Fibroblast of lung (primary cell): ENCODE results near the gene PDZD2.

Source experiments
- EZH2 ChIP-seq: IDR thresholded peaks from 2 replicates; pipeline ENCODE4 v1.5.1; 2012; ENCODE audit warnings: low read length, control low read depth, mild to moderate bottlenecking; ENCODE audit errors: missing control alignments
- TF ChIP-seq, protein P1 (sequence below), 2 donors: IDR thresholded peaks in 1 of 2; conservative IDR thresholded peaks in 1 of 2; 1 replicate in 1 of 2; 2 replicates in 1 of 2; pipeline ENCODE4 v1.5.1; 2011 to 2012; ENCODE audit warnings: low read length in 2 of 2, control low read depth in 1 of 2, inconsistent platforms in 1 of 2, low read depth in 1 of 2, mild to moderate bottlenecking in 1 of 2

DNA sequence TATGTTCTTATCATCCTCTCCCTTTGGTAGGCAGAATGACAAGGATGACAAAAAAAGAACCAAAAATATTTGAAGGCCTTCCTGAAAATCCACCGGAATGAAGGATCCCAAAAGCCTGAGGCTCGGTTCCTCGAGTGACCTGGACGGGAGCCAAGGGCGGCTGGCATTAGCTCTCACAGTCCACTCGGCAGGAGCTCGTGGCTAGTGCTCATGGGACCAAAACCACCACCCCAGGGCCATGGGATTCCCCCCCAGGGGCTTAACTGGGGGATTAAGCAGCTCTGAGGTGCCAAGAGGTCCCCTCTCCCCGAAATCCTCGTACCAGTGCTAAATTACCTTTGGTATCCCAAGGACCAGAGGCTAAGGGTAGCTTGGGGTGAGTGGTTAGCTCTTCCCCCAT is 586 bp upstream of the PDZD2 start:
- TF ChIP-seq EZH2: no peak
- TF ChIP-seq, protein P1, sequence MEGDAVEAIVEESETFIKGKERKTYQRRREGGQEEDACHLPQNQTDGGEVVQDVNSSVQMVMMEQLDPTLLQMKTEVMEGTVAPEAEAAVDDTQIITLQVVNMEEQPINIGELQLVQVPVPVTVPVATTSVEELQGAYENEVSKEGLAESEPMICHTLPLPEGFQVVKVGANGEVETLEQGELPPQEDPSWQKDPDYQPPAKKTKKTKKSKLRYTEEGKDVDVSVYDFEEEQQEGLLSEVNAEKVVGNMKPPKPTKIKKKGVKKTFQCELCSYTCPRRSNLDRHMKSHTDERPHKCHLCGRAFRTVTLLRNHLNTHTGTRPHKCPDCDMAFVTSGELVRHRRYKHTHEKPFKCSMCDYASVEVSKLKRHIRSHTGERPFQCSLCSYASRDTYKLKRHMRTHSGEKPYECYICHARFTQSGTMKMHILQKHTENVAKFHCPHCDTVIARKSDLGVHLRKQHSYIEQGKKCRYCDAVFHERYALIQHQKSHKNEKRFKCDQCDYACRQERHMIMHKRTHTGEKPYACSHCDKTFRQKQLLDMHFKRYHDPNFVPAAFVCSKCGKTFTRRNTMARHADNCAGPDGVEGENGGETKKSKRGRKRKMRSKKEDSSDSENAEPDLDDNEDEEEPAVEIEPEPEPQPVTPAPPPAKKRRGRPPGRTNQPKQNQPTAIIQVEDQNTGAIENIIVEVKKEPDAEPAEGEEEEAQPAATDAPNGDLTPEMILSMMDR (conservative IDR thresholded peaks at IDR 0.05 in 1 of 2, IDR thresholded peaks at IDR 0.05 in 1 of 2; ENCODE audit: low read depth in 1 of 2, low read length in 2 of 2): no peak
